H9 (cell line): ENCODE results near the gene VPS26B. TPM values are rescaled to one million over a fixed set of nuclear protein-coding genes. Genes with fewer than 3 reads are reported as not detected.

ENCODE experiments used
- DNase-seq: peaks from one replicate; pipeline ENCODE4 v3.0.0-alpha.2; 2017
- H2AFZ ChIP-seq: one replicate; pipeline ENCODE4 v1.6.1; 2013; ENCODE audit warnings: mild to moderate bottlenecking, low read length, control low read depth, moderate library complexity
- H2AK5ac ChIP-seq: 2 replicates; pipeline ENCODE4 v1.6.1; 2013; ENCODE audit warnings: low read length, control low read depth, mixed read lengths; ENCODE audit not compliant: insufficient read length
- H2BK120ac ChIP-seq: one replicate; pipeline ENCODE4 v1.6.1; 2013; ENCODE audit warnings: low read depth, mild to moderate bottlenecking, low read length, control low read depth, inconsistent platforms; ENCODE audit not compliant: poor library complexity, severe bottlenecking
- H2BK12ac ChIP-seq: 2 replicates; pipeline ENCODE4 v1.6.1; 2013; ENCODE audit warnings: low read length, control low read depth, mixed read lengths, low read depth; ENCODE audit not compliant: insufficient read length
- H2BK15ac ChIP-seq: 2 replicates; pipeline ENCODE4 v1.6.1; 2013; ENCODE audit warnings: low read depth, low read length, control low read depth
- H2BK20ac ChIP-seq: one replicate; pipeline ENCODE4 v1.6.1; 2013; ENCODE audit warnings: low read depth, mild to moderate bottlenecking, low read length, control low read depth, inconsistent platforms; ENCODE audit not compliant: poor library complexity, severe bottlenecking
- H2BK5ac ChIP-seq: 2 replicates; pipeline ENCODE4 v1.6.1; 2013; ENCODE audit warnings: low read length, control low read depth, mixed read lengths; ENCODE audit not compliant: insufficient read length
- H3K14ac ChIP-seq: 2 replicates; pipeline ENCODE4 v1.6.1; 2013; ENCODE audit warnings: low read length, control low read depth; ENCODE audit not compliant: insufficient read depth
- H3K18ac ChIP-seq: 2 replicates; pipeline ENCODE4 v1.6.1; 2013; ENCODE audit warnings: low read depth, mild to moderate bottlenecking, mixed read lengths, low read length, control low read depth; ENCODE audit not compliant: insufficient read length
- H3K23ac ChIP-seq: 2 replicates; pipeline ENCODE4 v1.6.1; 2013; ENCODE audit warnings: low read length, control low read depth, mixed read lengths, low read depth; ENCODE audit not compliant: insufficient read length
- H3K23me2 ChIP-seq: 2 replicates; pipeline ENCODE4 v1.6.1; 2013; ENCODE audit warnings: low read depth, mild to moderate bottlenecking, mixed read lengths, low read length, control low read depth; ENCODE audit not compliant: insufficient read length, poor library complexity, severe bottlenecking
- H3K27ac ChIP-seq: 2 replicates; pipeline ENCODE4 v1.5.1; 2013; ENCODE audit warnings: low read length, control low read depth, mixed read lengths, low read depth; ENCODE audit not compliant: insufficient read length
- H3K27me3 ChIP-seq: 2 replicates; pipeline ENCODE4 v1.6.1; 2013; ENCODE audit warnings: low read length, control low read depth, inconsistent platforms; ENCODE audit not compliant: insufficient read depth
- H3K4ac ChIP-seq: 2 replicates; pipeline ENCODE4 v1.6.1; 2013; ENCODE audit warnings: low read depth, mild to moderate bottlenecking, control low read depth, inconsistent platforms, low read length, moderate library complexity
- H3K4me1 ChIP-seq: 2 replicates; pipeline ENCODE4 v1.6.1; 2013; ENCODE audit warnings: low read length, control low read depth, inconsistent platforms; ENCODE audit not compliant: insufficient read depth
- H3K4me2 ChIP-seq: 2 replicates; pipeline ENCODE4 v1.6.1; 2013; ENCODE audit warnings: low read length, control low read depth, mixed read lengths; ENCODE audit not compliant: insufficient read length, insufficient read depth
- H3K56ac ChIP-seq: 2 replicates; pipeline ENCODE4 v1.6.1; 2013; ENCODE audit warnings: low read depth, mild to moderate bottlenecking, mixed read lengths, low read length, control low read depth; ENCODE audit not compliant: insufficient read length
- H3K79me1 ChIP-seq: 2 replicates; pipeline ENCODE4 v1.6.1; 2013; ENCODE audit warnings: low read depth, mild to moderate bottlenecking, moderate library complexity, low read length, control low read depth, inconsistent platforms; ENCODE audit not compliant: insufficient read depth, poor library complexity, severe bottlenecking
- H3K79me2 ChIP-seq: 2 replicates; pipeline ENCODE4 v1.6.1; 2013; ENCODE audit warnings: low read length, control low read depth, inconsistent platforms; ENCODE audit not compliant: insufficient read depth
- H3K9ac ChIP-seq: 2 replicates; pipeline ENCODE4 v1.6.1; 2013; ENCODE audit warnings: low read length, control low read depth, mixed read lengths; ENCODE audit not compliant: insufficient read length; ENCODE audit errors: extremely low read depth
- H3K9me3 ChIP-seq: one replicate; pipeline ENCODE4 v1.6.1; 2013; ENCODE audit warnings: low read depth, low read length, inconsistent platforms; ENCODE audit not compliant: control insufficient read depth
- H3T11ph ChIP-seq: one replicate; pipeline ENCODE4 v1.6.1; 2013; ENCODE audit warnings: mild to moderate bottlenecking, low read length, control low read depth, inconsistent platforms
- H4K20me1 ChIP-seq: one replicate; pipeline ENCODE4 v1.6.1; 2013; ENCODE audit not compliant: control insufficient read depth, insufficient read length, insufficient read depth
- H4K5ac ChIP-seq: 2 replicates; pipeline ENCODE4 v1.6.1; 2013; ENCODE audit warnings: low read depth, mild to moderate bottlenecking, mixed read lengths, low read length, control low read depth; ENCODE audit not compliant: insufficient read length
- H4K8ac ChIP-seq: replicated peaks from 2 replicates; pipeline ENCODE4 v1.6.1; 2013; ENCODE audit warnings: low read length, control low read depth, mixed read lengths, low read depth; ENCODE audit not compliant: insufficient read length
- H4K91ac ChIP-seq: 2 replicates; pipeline ENCODE4 v1.6.1; 2013; ENCODE audit warnings: low read depth, mild to moderate bottlenecking, moderate library complexity, mixed read lengths, low read length, control low read depth; ENCODE audit not compliant: insufficient read length
- H3K27ac Mint-ChIP-seq, 3 experiments: 2 replicates in 2 of 3; 3 replicates in 1 of 3; pipeline ENCODE4 v1.8.0; 2020 to 2021; ENCODE audit warnings: mixed read lengths in 3 of 3, mild to moderate bottlenecking in 1 of 3, moderate library complexity in 1 of 3
- H3K27me3 Mint-ChIP-seq: 2 replicates; pipeline ENCODE4 v1.8.0; 2021; ENCODE audit warnings: low read depth, mild to moderate bottlenecking, moderate library complexity, mixed read lengths
- H3K36me3 Mint-ChIP-seq, 3 experiments: 2 replicates in 2 of 3; 3 replicates in 1 of 3; pipeline ENCODE4 v1.8.0; 2020 to 2021; ENCODE audit warnings: low read depth in 3 of 3, mixed read lengths in 3 of 3; ENCODE audit not compliant: insufficient read depth in 1 of 3
- H3K4me1 Mint-ChIP-seq, 2 experiments: 2 replicates each; pipeline ENCODE4 v1.8.0; 2020; ENCODE audit warnings: mixed read lengths in 2 of 2
- H3K4me3 Mint-ChIP-seq, 2 experiments: 2 replicates in 1 of 2; 3 replicates in 1 of 2; pipeline ENCODE4 v1.8.0; 2020 to 2021; ENCODE audit warnings: mild to moderate bottlenecking in 2 of 2, mixed read lengths in 2 of 2, moderate library complexity in 1 of 2
- H3K9me3 Mint-ChIP-seq, 2 experiments: 2 replicates in 1 of 2; 3 replicates in 1 of 2; pipeline ENCODE4 v1.8.0; 2020; ENCODE audit warnings: mild to moderate bottlenecking in 2 of 2, mixed read lengths in 2 of 2, moderate library complexity in 1 of 2
- WGBS: extraction: QIAGEN DNeasy Blood & Tissue Kit; methylation state at CpG from one replicate; pipeline ENCODE4 v1.1.7; 2013; ENCODE audit warnings: missing lambda C conversion rate, low lambda C conversion rate, mixed read lengths; ENCODE audit not compliant: insufficient read length; ENCODE audit errors: extremely low coverage; 5-methylcytosine and 5-hydroxymethylcytosine counted together
- total RNA-seq: library from RNA; stranded (reverse); gene quantifications from 2 replicates; pipeline ENCODE4 v1.2.1, GENCODE V29; 2021
- TF ChIP-seq, protein P1 (sequence below): fragments of 200-600 bp; sonication (generic); conservative IDR thresholded peaks from 3 replicates; pipeline ENCODE4 v1.8.0; 2021; ENCODE audit warnings: antibody characterized with exemption, mild to moderate bottlenecking

The VPS26B gene
- total RNA-seq, 1 experiment from 2014 or later: 27.5 TPM

DNA sequence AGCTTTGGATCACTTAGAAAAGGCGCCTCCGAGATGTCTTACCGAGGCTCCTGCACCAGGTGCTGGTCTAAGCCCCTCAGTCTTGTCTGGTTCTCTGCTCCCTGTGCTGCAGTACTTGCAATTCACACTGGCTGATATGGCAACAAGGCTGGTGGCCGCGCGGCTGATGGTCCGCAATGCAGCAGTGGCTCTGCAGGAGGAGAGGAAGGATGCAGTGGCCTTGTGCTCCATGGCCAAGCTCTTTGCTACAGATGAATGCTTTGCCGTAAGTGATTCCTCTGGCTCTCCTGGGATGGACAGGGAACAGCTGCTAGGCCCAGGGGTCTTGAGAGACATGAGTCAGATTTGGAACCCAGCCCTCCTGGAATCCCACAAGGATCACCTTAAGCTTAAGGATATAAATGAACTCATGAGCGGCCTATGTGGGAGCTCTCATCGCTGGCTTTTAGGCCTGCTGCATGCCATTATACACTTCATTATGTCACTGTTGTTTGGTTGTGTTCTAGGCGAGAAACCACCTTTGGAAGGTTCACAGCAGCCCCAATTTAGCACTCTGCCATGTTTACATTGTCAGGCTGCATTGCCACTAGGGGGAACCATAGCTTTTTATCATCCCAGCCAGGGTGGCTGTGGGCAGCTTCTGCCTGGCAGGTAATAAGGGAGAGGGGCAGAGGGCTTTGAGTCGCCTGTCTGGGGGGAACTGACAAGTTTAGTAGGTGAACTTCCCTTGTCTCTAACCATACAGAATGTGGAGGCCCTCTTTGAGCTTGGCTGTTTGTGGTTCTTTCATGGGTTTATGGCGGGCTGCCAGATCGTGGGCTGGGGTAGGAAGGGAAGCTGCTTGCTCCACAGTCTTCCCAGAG is 37.4 kb downstream of the VPS26B start:
- Histone ChIP-seq H2BK15ac (no peak overlapping the region), H3T11ph (no peak overlapping the region), H3K18ac (no peak overlapping the region), H3K56ac (no peak overlapping the region), H3K9ac (no peak overlapping the region), H3K9me3 (no peaks in the 10 kb centered on the region), H3K4me1 (peaks cover 6% of the 10 kb centered on the region; the same call in 1 of the 2 replicates), H3K14ac (no peak overlapping the region), H3K23me2 (no peaks in the 10 kb centered on the region), H3K23ac (no peak overlapping the region), H2AK5ac (no peak overlapping the region), H2AFZ (no peak overlapping the region), H4K5ac (no peak overlapping the region), H4K20me1 (no peaks in the 10 kb centered on the region), H3K79me2 (no peaks in the 10 kb centered on the region), H3K4me2 (no peak overlapping the region), H2BK12ac (no peak overlapping the region), H3K27me3 (no peaks in the 10 kb centered on the region), H3K79me1 (no peaks in the 10 kb centered on the region), H2BK5ac (no peak overlapping the region), H2BK20ac (no peak overlapping the region), H4K8ac (no peak overlapping the region), H3K27ac (no peak overlapping the region), H4K91ac (no peak overlapping the region), H3K4ac (no peak overlapping the region), H2BK120ac (no peak overlapping the region)
- Mint-ChIP-seq H3K27me3 (no peaks in the 10 kb centered on the region), H3K9me3 (no peaks in the 10 kb centered on the region), H3K27ac (peak overlapping the region in 1 of 3 experiments; percentile 24; a peak in 2 of 7 replicates), H3K4me3 (no peak overlapping the region), H3K36me3 (peaks cover 27 to 69% (median 53%) of the 10 kb centered on the region in 3 experiments; a peak in 6 of 7 replicates), H3K4me1 (peaks cover 11% of the 10 kb centered on the region in 2 experiments)
- peak; percentile 69 for DNase-seq
- WGBS: no CpG with 5 or more reads among the region's 14 CpGs
- TF ChIP-seq, protein P1, sequence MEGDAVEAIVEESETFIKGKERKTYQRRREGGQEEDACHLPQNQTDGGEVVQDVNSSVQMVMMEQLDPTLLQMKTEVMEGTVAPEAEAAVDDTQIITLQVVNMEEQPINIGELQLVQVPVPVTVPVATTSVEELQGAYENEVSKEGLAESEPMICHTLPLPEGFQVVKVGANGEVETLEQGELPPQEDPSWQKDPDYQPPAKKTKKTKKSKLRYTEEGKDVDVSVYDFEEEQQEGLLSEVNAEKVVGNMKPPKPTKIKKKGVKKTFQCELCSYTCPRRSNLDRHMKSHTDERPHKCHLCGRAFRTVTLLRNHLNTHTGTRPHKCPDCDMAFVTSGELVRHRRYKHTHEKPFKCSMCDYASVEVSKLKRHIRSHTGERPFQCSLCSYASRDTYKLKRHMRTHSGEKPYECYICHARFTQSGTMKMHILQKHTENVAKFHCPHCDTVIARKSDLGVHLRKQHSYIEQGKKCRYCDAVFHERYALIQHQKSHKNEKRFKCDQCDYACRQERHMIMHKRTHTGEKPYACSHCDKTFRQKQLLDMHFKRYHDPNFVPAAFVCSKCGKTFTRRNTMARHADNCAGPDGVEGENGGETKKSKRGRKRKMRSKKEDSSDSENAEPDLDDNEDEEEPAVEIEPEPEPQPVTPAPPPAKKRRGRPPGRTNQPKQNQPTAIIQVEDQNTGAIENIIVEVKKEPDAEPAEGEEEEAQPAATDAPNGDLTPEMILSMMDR: peak; percentile 81
